Renal pelvis (tissue), 3 donors: Measurements from ENCODE around the gene QSER1. TPM values are rescaled to one million over a fixed set of nuclear protein-coding genes. Genes with fewer than 3 reads are reported as not detected.

Experiments
- polyA plus RNA-seq, 3 donors: library from polyadenylated mRNA; unstranded; fragments of 120-200 nt; gene quantifications; one replicate each; pipeline ENCODE4 v1.2.1, GENCODE V29; 2013; ENCODE audit not compliant: insufficient read length in 3 of 3

Gene QSER1
- polyA plus RNA-seq, 3 donors: 38.6 to 40.5 (median 38.7) TPM

Other genes starting within 250 kb of the QSER1 start
- under 1 TPM; 0.23 to 0.37 (median 0.30) TPM for gene CCDC73, start 98.1 kb upstream of the QSER1 start, polyA plus RNA-seq
- gene PRRG4, start 62.9 kb upstream of the QSER1 start, polyA plus RNA-seq: 1 to 10 TPM; 4.8 to 7.7 (median 5.8) TPM
- gene DEPDC7, start 123.1 kb downstream of the QSER1 start, polyA plus RNA-seq: 1 to 10 TPM; 5.9 to 8.3 (median 8.0) TPM
- gene TCP11L1, start 146.8 kb downstream of the QSER1 start, polyA plus RNA-seq: 10 to 100 TPM in 2 of 3 donors, 1 to 10 TPM in 1; 9.8 to 13.2 (median 12.7) TPM